Vagina (tissue), 2 donors: Measurements from ENCODE around the gene CFAP100.

Experiments used
- POLR2A ChIP-seq, 2 donors: fragments of 450-650 bp; IDR thresholded peaks; one replicate each; pipeline ENCODE4 v1.6.1; 2017; ENCODE audit warnings: antibody characterized with exemption in 2 of 2, mild to moderate bottlenecking in 2 of 2, moderate library complexity in 2 of 2
- TF ChIP-seq, protein P1 (sequence below), 3 experiments: fragments of 450-650 bp in 2 of 3; fragments of 200-600 bp in 1 of 3; sonication (generic) in 1 of 3; IDR thresholded peaks; one replicate each; pipeline ENCODE4 v1.5.1; 2017 to 2019; ENCODE audit warnings: antibody characterized with exemption in 3 of 3, mild to moderate bottlenecking in 2 of 3, moderate library complexity in 2 of 3

- TF ChIP-seq, protein P1, sequence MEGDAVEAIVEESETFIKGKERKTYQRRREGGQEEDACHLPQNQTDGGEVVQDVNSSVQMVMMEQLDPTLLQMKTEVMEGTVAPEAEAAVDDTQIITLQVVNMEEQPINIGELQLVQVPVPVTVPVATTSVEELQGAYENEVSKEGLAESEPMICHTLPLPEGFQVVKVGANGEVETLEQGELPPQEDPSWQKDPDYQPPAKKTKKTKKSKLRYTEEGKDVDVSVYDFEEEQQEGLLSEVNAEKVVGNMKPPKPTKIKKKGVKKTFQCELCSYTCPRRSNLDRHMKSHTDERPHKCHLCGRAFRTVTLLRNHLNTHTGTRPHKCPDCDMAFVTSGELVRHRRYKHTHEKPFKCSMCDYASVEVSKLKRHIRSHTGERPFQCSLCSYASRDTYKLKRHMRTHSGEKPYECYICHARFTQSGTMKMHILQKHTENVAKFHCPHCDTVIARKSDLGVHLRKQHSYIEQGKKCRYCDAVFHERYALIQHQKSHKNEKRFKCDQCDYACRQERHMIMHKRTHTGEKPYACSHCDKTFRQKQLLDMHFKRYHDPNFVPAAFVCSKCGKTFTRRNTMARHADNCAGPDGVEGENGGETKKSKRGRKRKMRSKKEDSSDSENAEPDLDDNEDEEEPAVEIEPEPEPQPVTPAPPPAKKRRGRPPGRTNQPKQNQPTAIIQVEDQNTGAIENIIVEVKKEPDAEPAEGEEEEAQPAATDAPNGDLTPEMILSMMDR (IDR thresholded peaks at IDR 0.05): no peak
- TF ChIP-seq POLR2A (IDR thresholded peaks at IDR 0.05): peak in 1 of 2 donors; percentile 91
Observed at GRCh38 chr3:126357295-126358037, 37.2 kb upstream of the CFAP100 start, which contains the start of gene KLF15.
